Ascending aorta (tissue), 2 donors: ENCODE data around the gene MPZL1. TPM values are rescaled to one million over a fixed set of nuclear protein-coding genes. Genes with fewer than 3 reads are reported as not detected.

Source experiments
- DNase-seq, 2 donors: peaks; one replicate each; pipeline ENCODE4 v3.0.0-alpha.2; 2019; ENCODE audit warnings: low spot score in 2 of 2
- H3K27ac ChIP-seq, 2 donors: fragments of 200-600 bp; sonication (generic); one replicate each; pipeline ENCODE4 v1.5.1; 2016 to 2017; ENCODE audit warnings: mild to moderate bottlenecking in 1 of 2
- H3K27me3 ChIP-seq: fragments of 200-600 bp; sonication (generic); one replicate; pipeline ENCODE4 v1.5.1; 2017
- H3K36me3 ChIP-seq, 2 donors: fragments of 200-600 bp; sonication (generic); one replicate each; pipeline ENCODE4 v1.5.1; 2016
- H3K4me1 ChIP-seq, 2 donors: fragments of 200-600 bp; sonication (generic); one replicate each; pipeline ENCODE4 v1.5.1; 2016 to 2017; ENCODE audit warnings: mild to moderate bottlenecking in 1 of 2
- H3K4me3 ChIP-seq, 2 donors: fragments of 200-600 bp; sonication (generic); one replicate each; pipeline ENCODE4 v1.5.1; 2016 to 2017; ENCODE audit warnings: mild to moderate bottlenecking in 1 of 2
- H3K9me3 ChIP-seq, 2 donors: fragments of 200-600 bp; sonication (generic); one replicate each; pipeline ENCODE4 v1.5.1; 2016
- CTCF ChIP-seq, 3 experiments: fragments of 200-600 bp in 2 of 3; fragments of 450-650 bp in 1 of 3; sonication (generic) in 2 of 3; IDR thresholded peaks; one replicate each; pipeline ENCODE4 v1.5.1; 2016 to 2019; ENCODE audit warnings: antibody characterized with exemption in 3 of 3, mild to moderate bottlenecking in 1 of 3, moderate library complexity in 1 of 3
- intact Hi-C: fragments of 100-400 bp; cut with DNase I; formaldehyde crosslinking; loops from one replicate; pipeline ENCODE4 v1.15.1; 2023
- total RNA-seq: library from RNA; depleted of rRNA; stranded (reverse); fragments of >200 nt; gene quantifications from one replicate; pipeline ENCODE4 v1.1.0, GENCODE V29; 2016

The MPZL1 gene
- total RNA-seq, 1 donor from 2014 or later = 58.9 TPM

DNA sequence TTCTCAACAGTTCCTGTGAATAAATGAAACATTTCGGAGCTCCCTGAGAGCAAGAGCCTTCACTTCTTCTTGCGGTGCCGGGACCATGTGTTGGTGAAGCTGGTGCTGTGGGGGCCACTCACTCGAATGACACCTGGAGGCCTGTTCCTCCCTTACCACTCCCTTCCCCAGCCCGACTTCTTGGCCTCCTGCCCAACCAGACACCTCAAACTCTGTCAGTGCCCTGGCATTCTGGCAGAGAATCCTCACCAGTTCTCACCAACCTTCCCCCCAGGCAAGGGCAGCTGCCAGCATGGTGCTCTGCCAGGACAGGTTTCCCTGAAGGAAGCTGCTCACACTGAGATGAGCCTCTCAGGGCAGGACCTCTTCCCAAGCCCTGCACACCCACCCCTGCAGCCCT, 68.3 kb downstream of the MPZL1 start:
- H3K4me1 ChIP-seq = peaks cover 0 to 5% of the 10 kb centered on the region in 2 donors
- intact Hi-C loops = no loop called here
- H3K27me3 ChIP-seq = no peaks in the 10 kb centered on the region
- H3K27ac ChIP-seq = no peak overlapping the region
- H3K36me3 ChIP-seq = peaks cover 17 to 30% of the 10 kb centered on the region in 2 donors
- DNase-seq = no peak
- no peaks in the 10 kb centered on the region for H3K9me3 ChIP-seq
- no peak overlapping the region for H3K4me3 ChIP-seq
- TF ChIP-seq CTCF (IDR thresholded peaks at IDR 0.05) = no peak

- no peaks in the 10 kb centered on the region for H3K27me3 ChIP-seq
- DNase-seq = no peak
- H3K9me3 ChIP-seq = no peaks in the 10 kb centered on the region
- no peak for TF ChIP-seq CTCF (IDR thresholded peaks at IDR 0.05)
- peaks cover 17 to 30% of the 10 kb centered on the region in 2 donors for H3K36me3 ChIP-seq
- intact Hi-C loops = no loop called here
- H3K4me1 ChIP-seq = peaks cover 0 to 18% of the 10 kb centered on the region in 2 donors
- H3K27ac ChIP-seq = peak overlapping the region in 1 of 2 donors; percentile 43
- H3K4me3 ChIP-seq = no peak overlapping the region
Observed at GRCh38 chr1:167791281-167792187, 69.8 kb downstream of the MPZL1 start.

DNA sequence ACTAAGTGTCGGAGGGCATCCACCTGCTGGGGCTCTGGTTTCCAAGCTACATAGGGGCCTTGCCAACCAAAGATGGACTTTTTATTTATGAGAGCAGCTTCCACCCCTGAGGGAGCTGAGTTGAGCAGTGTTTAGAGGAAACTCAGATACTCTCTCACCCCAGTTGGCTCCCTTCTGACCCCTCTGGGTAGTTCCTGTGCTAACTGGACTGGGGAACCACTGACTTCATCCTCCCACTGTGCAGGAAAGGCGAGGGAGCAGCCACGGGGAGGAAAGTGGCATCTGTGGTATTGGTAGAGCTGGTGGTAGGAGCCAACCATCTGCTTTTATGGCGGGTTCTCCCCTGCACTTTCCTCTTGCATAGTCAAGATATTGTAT, 70.4 kb downstream of the MPZL1 start:
- intact Hi-C loops = no loop called here
- no peak for TF ChIP-seq CTCF (IDR thresholded peaks at IDR 0.05)
- H3K27ac ChIP-seq = no peak overlapping the region
- peaks cover 0 to 22% of the 10 kb centered on the region in 2 donors for H3K4me1 ChIP-seq
- DNase-seq = no peak
- H3K27me3 ChIP-seq = no peaks in the 10 kb centered on the region
- no peaks in the 10 kb centered on the region for H3K9me3 ChIP-seq
- H3K36me3 ChIP-seq = peaks cover 17 to 26% of the 10 kb centered on the region in 2 donors
- no peak overlapping the region for H3K4me3 ChIP-seq

DNA sequence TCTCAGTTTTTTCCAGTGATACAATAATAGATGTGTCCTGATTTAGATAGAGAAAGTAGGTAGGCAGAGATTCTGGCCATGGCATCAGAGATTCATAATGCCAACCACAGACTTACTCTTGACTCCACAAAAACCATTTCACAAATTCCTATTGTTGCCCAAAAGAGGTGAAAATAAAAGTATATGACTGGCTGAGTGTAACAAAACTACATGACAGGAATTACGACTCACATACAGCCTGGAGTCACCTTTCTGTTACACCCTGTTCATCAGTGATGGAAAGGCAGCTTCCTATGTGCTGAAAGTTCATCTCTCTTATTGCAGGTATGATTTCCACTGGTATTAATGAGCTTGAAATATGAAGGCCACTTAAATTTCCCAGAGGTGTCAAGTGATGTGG, 72.3 kb downstream of the MPZL1 start:
- no peak for TF ChIP-seq CTCF (IDR thresholded peaks at IDR 0.05)
- H3K4me1 ChIP-seq = peaks cover 0 to 22% of the 10 kb centered on the region in 2 donors
- H3K9me3 ChIP-seq = no peaks in the 10 kb centered on the region
- no peak for DNase-seq
- intact Hi-C loops = no loop called here
- H3K27ac ChIP-seq = no peak overlapping the region
- H3K27me3 ChIP-seq = no peaks in the 10 kb centered on the region
- peaks cover 10 to 11% of the 10 kb centered on the region in 2 donors for H3K36me3 ChIP-seq
- H3K4me3 ChIP-seq = no peak overlapping the region

GRCh38 chr1:167795810-167796740, 74.3 kb downstream of the MPZL1 start:
- TF ChIP-seq CTCF (IDR thresholded peaks at IDR 0.05) = no peak
- DNase-seq = no peak
- intact Hi-C loops = loop anchor here (5.0 kb wide), 1 partner anchor 244 kb away; the partner anchor contains the start of gene CREG1
- H3K27me3 ChIP-seq = no peaks in the 10 kb centered on the region
- peaks cover 0 to 22% of the 10 kb centered on the region in 2 donors for H3K4me1 ChIP-seq
- H3K9me3 ChIP-seq = no peaks in the 10 kb centered on the region
- H3K4me3 ChIP-seq = peak overlapping the region in 1 of 2 donors; percentile 9
- H3K36me3 ChIP-seq = no peaks in the 10 kb centered on the region
- peak overlapping the region; percentile 71 to 77 for H3K27ac ChIP-seq
